Measurements from ENCODE around the gene NFATC2.

Gene NFATC2

DNA sequence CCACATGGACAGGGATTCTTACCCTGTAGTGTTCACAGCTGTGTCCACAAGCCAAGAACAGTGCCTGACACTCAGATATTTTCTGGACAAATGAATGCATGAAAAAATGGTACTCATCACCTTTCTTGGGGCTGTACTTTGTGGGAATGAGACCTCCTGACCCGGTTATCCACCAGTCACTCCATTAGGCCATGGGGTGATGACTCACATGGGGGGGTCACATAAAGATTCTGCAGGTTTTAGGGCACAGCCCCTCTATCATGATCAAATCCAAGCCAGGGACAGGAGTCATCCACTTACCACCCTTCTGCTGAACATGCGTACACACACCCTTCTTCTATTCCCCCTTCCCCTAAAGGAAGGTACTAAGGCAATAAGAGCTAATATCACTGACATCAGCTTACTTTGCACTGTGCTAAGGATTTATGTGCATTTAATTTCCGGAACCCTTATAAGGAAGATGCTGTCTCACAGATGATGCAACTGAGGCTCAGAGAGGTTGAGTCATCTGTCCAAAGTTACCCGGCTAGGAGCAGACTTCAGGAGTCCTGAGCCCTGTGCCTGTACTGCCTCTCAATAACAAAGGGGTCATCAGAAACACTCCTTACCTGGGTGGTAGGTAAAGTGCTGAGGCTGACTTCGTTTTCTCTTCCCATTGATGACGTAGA is 107.8 kb downstream of the NFATC2 start:
- H3K4me3 ChIP-seq (ENCODE audit: low read depth, low read length, poor library complexity, severe bottlenecking): no peak overlapping the region
- TF ChIP-seq EZH2 (IDR thresholded peaks at IDR 0.05; ENCODE audit: borderline replicate concordance, low read length): no peak
- TF ChIP-seq, protein P1, sequence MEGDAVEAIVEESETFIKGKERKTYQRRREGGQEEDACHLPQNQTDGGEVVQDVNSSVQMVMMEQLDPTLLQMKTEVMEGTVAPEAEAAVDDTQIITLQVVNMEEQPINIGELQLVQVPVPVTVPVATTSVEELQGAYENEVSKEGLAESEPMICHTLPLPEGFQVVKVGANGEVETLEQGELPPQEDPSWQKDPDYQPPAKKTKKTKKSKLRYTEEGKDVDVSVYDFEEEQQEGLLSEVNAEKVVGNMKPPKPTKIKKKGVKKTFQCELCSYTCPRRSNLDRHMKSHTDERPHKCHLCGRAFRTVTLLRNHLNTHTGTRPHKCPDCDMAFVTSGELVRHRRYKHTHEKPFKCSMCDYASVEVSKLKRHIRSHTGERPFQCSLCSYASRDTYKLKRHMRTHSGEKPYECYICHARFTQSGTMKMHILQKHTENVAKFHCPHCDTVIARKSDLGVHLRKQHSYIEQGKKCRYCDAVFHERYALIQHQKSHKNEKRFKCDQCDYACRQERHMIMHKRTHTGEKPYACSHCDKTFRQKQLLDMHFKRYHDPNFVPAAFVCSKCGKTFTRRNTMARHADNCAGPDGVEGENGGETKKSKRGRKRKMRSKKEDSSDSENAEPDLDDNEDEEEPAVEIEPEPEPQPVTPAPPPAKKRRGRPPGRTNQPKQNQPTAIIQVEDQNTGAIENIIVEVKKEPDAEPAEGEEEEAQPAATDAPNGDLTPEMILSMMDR (IDR thresholded peaks at IDR 0.05; ENCODE audit: low read length): no peak
- H3K9me2 ChIP-seq (ENCODE audit: low read depth, low read length): no peaks in the 10 kb centered on the region
- H3K27me3 ChIP-seq (ENCODE audit: insufficient read depth, low read length): no peaks in the 10 kb centered on the region
- H3K4me1 ChIP-seq (ENCODE audit: insufficient read depth, low read length, severe bottlenecking): peaks cover 34% of the 10 kb centered on the region
- no peaks in the 10 kb centered on the region for H4K20me1 ChIP-seq (ENCODE audit: insufficient read depth, low read length)
- H2AFZ ChIP-seq (ENCODE audit: low read length): no peak overlapping the region
- no peak overlapping the region for H3K27ac ChIP-seq (ENCODE audit: low read depth, low read length, poor library complexity, severe bottlenecking)
- H3K9me3 ChIP-seq (ENCODE audit: low read length): no peaks in the 10 kb centered on the region
- no peak overlapping the region for H3K9ac ChIP-seq (ENCODE audit: low read length)
- H3K79me2 ChIP-seq (ENCODE audit: insufficient read depth, low read length): no peaks in the 10 kb centered on the region
- H3K36me3 ChIP-seq (ENCODE audit: insufficient read depth, low read length): peaks cover 77% of the 10 kb centered on the region
- H3F3A ChIP-seq (ENCODE audit: insufficient read depth, low read length): no peaks in the 10 kb centered on the region
- H3K4me2 ChIP-seq (ENCODE audit: low read length): no peak overlapping the region

DNA sequence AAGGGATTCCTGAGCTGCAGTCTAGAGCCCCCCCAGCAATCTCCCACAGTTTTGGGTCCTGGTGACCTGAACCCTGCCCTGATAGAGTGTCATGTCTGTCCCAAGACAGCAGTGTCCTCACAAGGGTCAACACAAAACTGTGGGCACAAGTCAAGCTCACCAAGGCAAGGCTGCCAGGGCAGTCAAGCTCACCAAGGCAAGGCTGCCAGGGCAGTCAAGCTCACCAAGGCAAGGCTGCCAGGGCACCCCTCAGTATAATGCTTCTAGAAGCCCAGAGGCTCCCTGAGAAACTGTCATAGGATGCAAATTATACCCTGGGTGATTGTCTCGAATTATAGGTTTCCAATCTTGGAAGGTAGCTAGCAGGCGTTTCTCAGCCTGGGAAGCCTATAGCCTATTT is 108.5 kb downstream of the NFATC2 start:
- Histone ChIP-seq H3K9ac (ENCODE audit: low read length) (no peak overlapping the region), H3K36me3 (ENCODE audit: insufficient read depth, low read length) (peaks cover 83% of the 10 kb centered on the region), H3K79me2 (ENCODE audit: insufficient read depth, low read length) (no peaks in the 10 kb centered on the region), H3K9me2 (ENCODE audit: low read depth, low read length) (no peaks in the 10 kb centered on the region), H3K27ac (ENCODE audit: low read depth, low read length, poor library complexity, severe bottlenecking) (no peak overlapping the region), H3K4me2 (ENCODE audit: low read length) (no peak overlapping the region), H2AFZ (ENCODE audit: low read length) (no peak overlapping the region), H4K20me1 (ENCODE audit: insufficient read depth, low read length) (no peaks in the 10 kb centered on the region), H3K4me3 (ENCODE audit: low read depth, low read length, poor library complexity, severe bottlenecking) (no peak overlapping the region), H3K27me3 (ENCODE audit: insufficient read depth, low read length) (no peaks in the 10 kb centered on the region), H3K4me1 (ENCODE audit: insufficient read depth, low read length, severe bottlenecking) (peaks cover 33% of the 10 kb centered on the region), H3F3A (ENCODE audit: insufficient read depth, low read length) (no peaks in the 10 kb centered on the region), H3K9me3 (ENCODE audit: low read length) (no peaks in the 10 kb centered on the region)
- no peak for TF ChIP-seq EZH2 (IDR thresholded peaks at IDR 0.05; ENCODE audit: borderline replicate concordance, low read length)
- TF ChIP-seq, protein P1 (IDR thresholded peaks at IDR 0.05; ENCODE audit: low read length): no peak

DNA sequence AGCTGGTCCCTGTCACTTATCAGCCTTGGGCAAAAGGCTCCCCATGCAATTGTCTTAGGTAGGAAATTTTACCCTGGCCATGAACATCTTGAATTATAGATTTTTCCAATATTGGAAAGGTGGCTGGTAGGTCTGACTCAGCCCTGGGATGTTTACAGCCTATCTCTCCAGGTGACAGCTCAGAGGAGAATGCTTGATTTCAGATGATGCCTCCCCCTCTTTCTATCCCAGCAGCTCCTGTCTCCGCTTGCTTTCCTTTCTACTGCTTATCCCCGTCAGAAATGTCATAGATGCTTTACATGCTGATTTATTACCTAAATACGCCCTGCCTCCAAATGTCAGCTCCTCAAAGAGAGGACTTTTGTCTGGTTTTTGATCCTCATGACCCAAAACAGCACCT is 109.6 kb downstream of the NFATC2 start:
- Histone ChIP-seq H3F3A (ENCODE audit: insufficient read depth, low read length) (no peaks in the 10 kb centered on the region), H3K4me3 (ENCODE audit: low read depth, low read length, poor library complexity, severe bottlenecking) (no peak overlapping the region), H3K9me3 (ENCODE audit: low read length) (no peaks in the 10 kb centered on the region), H3K4me2 (ENCODE audit: low read length) (no peak overlapping the region), H4K20me1 (ENCODE audit: insufficient read depth, low read length) (no peaks in the 10 kb centered on the region), H3K4me1 (ENCODE audit: insufficient read depth, low read length, severe bottlenecking) (peaks cover 36% of the 10 kb centered on the region), H3K9me2 (ENCODE audit: low read depth, low read length) (no peaks in the 10 kb centered on the region), H3K36me3 (ENCODE audit: insufficient read depth, low read length) (peaks cover 83% of the 10 kb centered on the region), H3K9ac (ENCODE audit: low read length) (no peak overlapping the region), H3K27ac (ENCODE audit: low read depth, low read length, poor library complexity, severe bottlenecking) (no peak overlapping the region), H3K27me3 (ENCODE audit: insufficient read depth, low read length) (no peaks in the 10 kb centered on the region), H3K79me2 (ENCODE audit: insufficient read depth, low read length) (no peaks in the 10 kb centered on the region), H2AFZ (ENCODE audit: low read length) (no peak overlapping the region)
- no peak for TF ChIP-seq EZH2 (IDR thresholded peaks at IDR 0.05; ENCODE audit: borderline replicate concordance, low read length)
- TF ChIP-seq, protein P1 (IDR thresholded peaks at IDR 0.05; ENCODE audit: low read length): no peak
